ENCODE data around the gene OTUD4.
A peak's percentile ranks its signal among the peaks of the same experiment; 100 is the strongest.
"Not testable (repeated sequence)": the region's sequence is repeated elsewhere in the genome, so short reads cannot be mapped to it uniquely, and the experiment has no call there.

OTUD4 gene

GRCh38 chr4:145171911-145172310 lies 8.5 kb downstream of the OTUD4 start:
- CTCF ChIA-PET: no interaction called here
- no peak for DNase-seq
- H3K9me3 Mint-ChIP-seq: no peaks in the 10 kb centered on the region
- no peaks in the 10 kb centered on the region for H3K27me3 Mint-ChIP-seq
- H3K27ac Mint-ChIP-seq: peak overlapping the region; percentile 58
- H3K4me3 Mint-ChIP-seq: no peak overlapping the region
- H3K36me3 Mint-ChIP-seq: peaks cover 47% of the 10 kb centered on the region
- H3K4me1 Mint-ChIP-seq: peaks cover 30% of the 10 kb centered on the region

- no peaks in the 10 kb centered on the region for H3K27me3 Mint-ChIP-seq
- H3K4me3 Mint-ChIP-seq: no peak overlapping the region
- peaks cover 22% of the 10 kb centered on the region for H3K4me1 Mint-ChIP-seq
- no peaks in the 10 kb centered on the region for H3K9me3 Mint-ChIP-seq
- CTCF ChIA-PET: interaction anchor here (1.8 kb wide), 1 partner anchor 15 kb away, joined by 9 read pairs; no protein-coding TSS in a partner anchor
- H3K36me3 Mint-ChIP-seq: peaks cover 49% of the 10 kb centered on the region
- H3K27ac Mint-ChIP-seq: no peak overlapping the region
- DNase-seq: no peak
Measured at GRCh38 chr4:145170223-145170622, 10.2 kb downstream of the OTUD4 start.

GRCh38 chr4:145168581-145169187 lies 11.7 kb downstream of the OTUD4 start:
- H3K4me3 Mint-ChIP-seq: no peak overlapping the region
- H3K27ac Mint-ChIP-seq: no peak overlapping the region
- no peaks in the 10 kb centered on the region for H3K27me3 Mint-ChIP-seq
- H3K36me3 Mint-ChIP-seq: peaks cover 39% of the 10 kb centered on the region
- CTCF ChIA-PET: interaction anchor here (1.2 to 1.8 kb wide), 3 partner anchors 9 to 14 kb away, joined by 4 to 9 read pairs (median 5); no protein-coding TSS in a partner anchor
- H3K4me1 Mint-ChIP-seq: peaks cover 14% of the 10 kb centered on the region
- DNase-seq: no peak
- H3K9me3 Mint-ChIP-seq: no peaks in the 10 kb centered on the region

- Mint-ChIP-seq H3K9me3 (no peaks in the 10 kb centered on the region), H3K4me3 (no peak overlapping the region), H3K27me3 (no peaks in the 10 kb centered on the region), H3K27ac (no peak overlapping the region), H3K36me3 (peaks cover 34% of the 10 kb centered on the region), H3K4me1 (peaks cover 12% of the 10 kb centered on the region)
- no peak for DNase-seq
- CTCF ChIA-PET: no interaction called here
Measured at GRCh38 chr4:145167887-145168286, 12.5 kb downstream of the OTUD4 start.

GRCh38 chr4:145161549-145161948 lies 18.8 kb downstream of the OTUD4 start:
- H3K4me1 Mint-ChIP-seq: no peaks in the 10 kb centered on the region
- no peak overlapping the region for H3K27ac Mint-ChIP-seq
- DNase-seq: no peak
- peaks cover 23% of the 10 kb centered on the region for H3K36me3 Mint-ChIP-seq
- H3K4me3 Mint-ChIP-seq: no peak overlapping the region
- CTCF ChIA-PET: no interaction called here
- no peaks in the 10 kb centered on the region for H3K27me3 Mint-ChIP-seq
- H3K9me3 Mint-ChIP-seq: no peaks in the 10 kb centered on the region

- H3K9me3 Mint-ChIP-seq: no peaks in the 10 kb centered on the region
- H3K4me3 Mint-ChIP-seq: no peak overlapping the region
- no peaks in the 10 kb centered on the region for H3K27me3 Mint-ChIP-seq
- peaks cover 45% of the 10 kb centered on the region for H3K36me3 Mint-ChIP-seq
- H3K4me1 Mint-ChIP-seq: peaks cover 9% of the 10 kb centered on the region
- no peak overlapping the region for H3K27ac Mint-ChIP-seq
- DNase-seq: no peak
- CTCF ChIA-PET: no interaction called here
Measured at GRCh38 chr4:145156986-145157385, 23.4 kb downstream of the OTUD4 start.

GRCh38 chr4:145155268-145155870 lies 25.0 kb downstream of the OTUD4 start:
- Mint-ChIP-seq H3K36me3 (peaks cover 43% of the 10 kb centered on the region), H3K4me3 (no peak overlapping the region), H3K4me1 (peaks cover 9% of the 10 kb centered on the region), H3K27ac (no peak overlapping the region), H3K27me3 (no peaks in the 10 kb centered on the region), H3K9me3 (no peaks in the 10 kb centered on the region)
- no peak for DNase-seq
- CTCF ChIA-PET: interaction anchor here (1.2 to 1.4 kb wide), 2 partner anchors 14 to 29 kb away, joined by 3 to 9 read pairs; no protein-coding TSS in a partner anchor

- Mint-ChIP-seq H3K4me1 (peaks cover 9% of the 10 kb centered on the region), H3K4me3 (no peak overlapping the region), H3K27ac (no peak overlapping the region), H3K36me3 (peaks cover 51% of the 10 kb centered on the region), H3K9me3 (no peaks in the 10 kb centered on the region), H3K27me3 (no peaks in the 10 kb centered on the region)
- DNase-seq: no peak
- CTCF ChIA-PET: interaction anchor here (1.2 to 1.4 kb wide), 2 partner anchors 15 to 28 kb away, joined by 3 to 9 read pairs; no protein-coding TSS in a partner anchor
Measured at GRCh38 chr4:145154573-145154972, 25.8 kb downstream of the OTUD4 start.

GRCh38 chr4:145153904-145154298 lies 26.5 kb downstream of the OTUD4 start:
- Mint-ChIP-seq H3K4me1 (peaks cover 9% of the 10 kb centered on the region), H3K27ac (peak overlapping the region; percentile 30), H3K9me3 (no peaks in the 10 kb centered on the region), H3K27me3 (no peaks in the 10 kb centered on the region), H3K4me3 (no peak overlapping the region), H3K36me3 (peaks cover 56% of the 10 kb centered on the region)
- CTCF ChIA-PET: interaction anchor here (1.2 kb wide), 1 partner anchor 28 kb away, joined by 3 read pairs; no protein-coding TSS in a partner anchor
- no peak for DNase-seq

GRCh38 chr4:145153181-145153903 lies 27.0 kb downstream of the OTUD4 start:
- Mint-ChIP-seq H3K36me3 (peaks cover 56% of the 10 kb centered on the region), H3K27ac (no peak overlapping the region), H3K27me3 (no peaks in the 10 kb centered on the region), H3K4me3 (no peak overlapping the region), H3K9me3 (no peaks in the 10 kb centered on the region), H3K4me1 (peaks cover 9% of the 10 kb centered on the region)
- CTCF ChIA-PET: no interaction called here
- no peak for DNase-seq

- no peak overlapping the region for H3K4me3 Mint-ChIP-seq
- no peak for DNase-seq
- H3K27ac Mint-ChIP-seq: no peak overlapping the region
- no peaks in the 10 kb centered on the region for H3K9me3 Mint-ChIP-seq
- peaks cover 61% of the 10 kb centered on the region for H3K36me3 Mint-ChIP-seq
- H3K27me3 Mint-ChIP-seq: no peaks in the 10 kb centered on the region
- CTCF ChIA-PET: no interaction called here
- peaks cover 1% of the 10 kb centered on the region for H3K4me1 Mint-ChIP-seq
Measured at GRCh38 chr4:145148980-145149379, 31.4 kb downstream of the OTUD4 start.

- peaks cover 56% of the 10 kb centered on the region for H3K4me1 Mint-ChIP-seq
- peaks cover 51% of the 10 kb centered on the region for H3K36me3 Mint-ChIP-seq
- H3K27ac Mint-ChIP-seq: peak overlapping the region; percentile 66
- H3K27me3 Mint-ChIP-seq, H3K9me3 Mint-ChIP-seq, DNase-seq, H3K4me3 Mint-ChIP-seq, CTCF ChIA-PET: not testable (repeated sequence)
Measured at GRCh38 chr4:145136219-145136618, 44.2 kb downstream of the OTUD4 start.

- CTCF ChIA-PET: interaction anchor here (1.0 to 1.2 kb wide), 3 partner anchors 14 to 45 kb away, joined by 3 to 4 read pairs (median 3); no protein-coding TSS in a partner anchor
- Mint-ChIP-seq H3K27ac (peak overlapping the region; percentile 7), H3K27me3 (no peaks in the 10 kb centered on the region), H3K4me3 (no peak overlapping the region), H3K9me3 (no peaks in the 10 kb centered on the region), H3K36me3 (peaks cover 53% of the 10 kb centered on the region), H3K4me1 (peaks cover 75% of the 10 kb centered on the region)
- no peak for DNase-seq
Measured at GRCh38 chr4:145132511-145133098, 47.8 kb downstream of the OTUD4 start.

- no peaks in the 10 kb centered on the region for H3K9me3 Mint-ChIP-seq
- H3K4me3 Mint-ChIP-seq: no peak overlapping the region
- CTCF ChIA-PET: interaction anchor here (1.0 to 1.1 kb wide), 2 partner anchors 14 to 33 kb away, joined by 3 to 4 read pairs; no protein-coding TSS in a partner anchor
- no peaks in the 10 kb centered on the region for H3K27me3 Mint-ChIP-seq
- no peak for DNase-seq
- peaks cover 74% of the 10 kb centered on the region for H3K4me1 Mint-ChIP-seq
- H3K36me3 Mint-ChIP-seq: peaks cover 54% of the 10 kb centered on the region
- no peak overlapping the region for H3K27ac Mint-ChIP-seq
Measured at GRCh38 chr4:145131848-145132247, 48.5 kb downstream of the OTUD4 start.
